GM23248 (cell line): ENCODE measurements around the gene SMPD3.

Experiments
- EZH2 ChIP-seq: fragments of 200-600 bp; sonication (generic); IDR thresholded peaks from 2 replicates; pipeline ENCODE4 v1.6.1; 2018; ENCODE audit warnings: antibody characterized with exemption, mild to moderate bottlenecking; ENCODE audit not compliant: insufficient read depth, poor library complexity, severe bottlenecking
- EZH2phosphoT487 ChIP-seq: fragments of 200-600 bp; sonication (generic); IDR thresholded peaks from 2 replicates; pipeline ENCODE4 v1.6.1; 2018; ENCODE audit warnings: antibody characterized with exemption, moderate library complexity, mild to moderate bottlenecking, low read depth; ENCODE audit not compliant: insufficient read depth

DNA sequence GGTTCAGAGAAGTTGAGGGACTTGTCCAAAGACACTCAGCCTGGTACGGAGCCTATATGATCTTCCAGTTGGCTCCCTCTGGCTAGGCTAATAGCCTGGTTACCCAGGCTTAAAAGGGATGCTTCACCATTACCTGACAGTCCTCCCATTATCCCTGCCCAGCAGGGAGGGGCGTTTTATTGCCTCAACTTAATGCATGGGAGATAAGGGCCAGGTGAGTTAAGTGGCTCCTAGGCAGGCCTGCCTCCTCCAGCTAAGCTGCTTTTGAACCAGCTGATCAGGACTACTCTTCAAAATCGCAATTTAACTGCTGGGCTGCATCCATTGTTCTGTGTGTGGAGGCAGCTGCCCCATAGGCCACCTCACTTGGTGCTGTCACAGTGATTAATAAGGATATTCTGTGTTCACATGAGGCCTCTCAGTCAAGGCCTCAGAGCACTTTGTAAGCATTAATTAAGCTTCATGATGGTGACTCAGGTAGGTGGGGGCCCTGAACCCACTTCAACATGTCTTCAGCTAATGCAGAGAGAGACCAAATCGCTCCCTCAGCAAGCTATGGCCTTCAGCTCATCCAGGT lies 27.9 kb downstream of the SMPD3 start:
- TF ChIP-seq EZH2 (no peak), EZH2phosphoT487 (no peak)
